Stimulated activated naive CD8-positive, alpha-beta T cell treated with anti-CD3 and anti-CD28 coated beads, Interleukin-15, amount 100 ng/mL, for 72 hours (primary cell): Measurements from ENCODE around the gene XRCC3.

Source experiments
- ATAC-seq: fragments of 150-1000 bp; cut with Tn5 transposase; 2 replicates; pipeline ENCODE4 v1.10.0; 2021; ENCODE audit warnings: mild to moderate bottlenecking, moderate library complexity
- DNase-seq, 2 donors: peaks; one replicate each; pipeline ENCODE4 v3.0.0; 2021 to 2022
- H3K27ac Mint-ChIP-seq, 2 donors: one replicate each; pipeline ENCODE4 v1.8.0; 2022; ENCODE audit warnings: mild to moderate bottlenecking in 2 of 2, mixed read lengths in 2 of 2, moderate library complexity in 2 of 2
- H3K27me3 Mint-ChIP-seq: one replicate; pipeline ENCODE4 v1.8.0; 2022; ENCODE audit warnings: mixed read lengths
- H3K4me1 Mint-ChIP-seq: one replicate; pipeline ENCODE4 v1.8.0; 2022; ENCODE audit warnings: mild to moderate bottlenecking, mixed read lengths
- H3K4me3 Mint-ChIP-seq, 2 donors: one replicate each; pipeline ENCODE4 v1.8.0; 2022; ENCODE audit warnings: mild to moderate bottlenecking in 2 of 2, mixed read lengths in 2 of 2, moderate library complexity in 1 of 2
- H3K9me3 Mint-ChIP-seq, 2 donors: one replicate each; pipeline ENCODE4 v1.8.0; 2022; ENCODE audit warnings: mixed read lengths in 2 of 2

Gene XRCC3

GRCh38 chr14:103721334-103722120, 6.3 kb upstream of the XRCC3 start:
- H3K4me1 Mint-ChIP-seq: peaks cover 39% of the 10 kb centered on the region
- H3K4me3 Mint-ChIP-seq: no peak overlapping the region
- no peaks in the 10 kb centered on the region for H3K9me3 Mint-ChIP-seq
- no peak for ATAC-seq
- H3K27ac Mint-ChIP-seq: peak overlapping the region in 1 of 2 donors; percentile 52
- no peaks in the 10 kb centered on the region for H3K27me3 Mint-ChIP-seq
- no peak for DNase-seq

DNA sequence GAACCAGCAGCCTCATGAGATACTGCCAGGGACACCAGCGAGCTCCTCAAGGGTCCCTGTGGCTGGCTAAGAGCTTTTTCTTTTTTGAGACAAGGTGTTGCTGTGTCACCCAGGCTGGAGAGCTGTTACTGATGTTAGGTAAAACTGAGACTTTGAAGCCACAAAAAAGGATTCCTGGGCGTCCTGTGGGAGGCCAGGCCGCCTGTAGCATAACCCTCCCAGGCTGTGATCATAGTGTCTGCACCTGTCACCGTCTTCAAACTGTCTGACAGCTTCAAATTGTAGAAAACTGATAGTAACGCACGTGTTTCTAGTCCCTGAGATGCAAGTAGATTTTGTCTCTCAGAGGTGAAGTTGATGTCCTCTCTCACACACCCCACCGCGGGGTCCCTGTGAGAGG, 4.5 kb upstream of the XRCC3 start:
- peaks cover 47% of the 10 kb centered on the region for H3K4me1 Mint-ChIP-seq
- no peaks in the 10 kb centered on the region for H3K9me3 Mint-ChIP-seq
- DNase-seq: no peak
- no peak for ATAC-seq
- H3K27ac Mint-ChIP-seq: no peak overlapping the region
- H3K4me3 Mint-ChIP-seq: no peak overlapping the region
- no peaks in the 10 kb centered on the region for H3K27me3 Mint-ChIP-seq

GRCh38 chr14:103718572-103718971, 3.3 kb upstream of the XRCC3 start:
- Mint-ChIP-seq H3K9me3 (no peaks in the 10 kb centered on the region), H3K27me3 (no peaks in the 10 kb centered on the region), H3K4me1 (peaks cover 57% of the 10 kb centered on the region), H3K27ac (peak overlapping the region in 1 of 2 donors; percentile 12), H3K4me3 (peak overlapping the region in 1 of 2 donors; percentile 42)
- no peak for ATAC-seq
- no peak for DNase-seq

DNA sequence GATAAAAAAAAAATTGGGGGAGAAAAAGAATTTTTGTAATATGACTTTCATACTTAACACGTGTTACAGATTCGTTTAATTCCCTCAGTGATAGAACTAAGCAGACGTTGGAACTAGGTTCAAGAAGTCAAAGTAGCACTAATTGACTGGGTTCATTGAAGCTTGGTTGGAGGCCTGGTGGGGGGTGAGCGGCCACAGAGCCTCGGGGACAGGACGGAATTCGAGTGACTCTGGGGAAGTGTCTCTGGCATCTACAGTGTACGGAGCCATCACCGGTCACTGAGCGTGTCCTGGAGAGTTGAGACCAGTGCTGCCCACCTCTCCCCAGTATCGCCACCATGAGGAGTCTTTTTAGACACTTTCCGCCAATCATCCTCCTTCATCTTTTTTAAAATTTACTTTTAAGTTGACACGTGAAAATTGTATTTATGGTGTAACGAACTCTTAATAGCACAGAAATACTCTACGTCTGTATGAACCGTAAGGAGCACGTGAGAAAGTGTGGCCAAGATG, 1.7 kb upstream of the XRCC3 start:
- peak overlapping the region; percentile 73 to 93 for H3K4me3 Mint-ChIP-seq
- H3K9me3 Mint-ChIP-seq: no peaks in the 10 kb centered on the region
- H3K27me3 Mint-ChIP-seq: no peaks in the 10 kb centered on the region
- DNase-seq: no peak
- H3K4me1 Mint-ChIP-seq: peaks cover 73% of the 10 kb centered on the region
- ATAC-seq: no peak
- H3K27ac Mint-ChIP-seq: no peak overlapping the region

DNA sequence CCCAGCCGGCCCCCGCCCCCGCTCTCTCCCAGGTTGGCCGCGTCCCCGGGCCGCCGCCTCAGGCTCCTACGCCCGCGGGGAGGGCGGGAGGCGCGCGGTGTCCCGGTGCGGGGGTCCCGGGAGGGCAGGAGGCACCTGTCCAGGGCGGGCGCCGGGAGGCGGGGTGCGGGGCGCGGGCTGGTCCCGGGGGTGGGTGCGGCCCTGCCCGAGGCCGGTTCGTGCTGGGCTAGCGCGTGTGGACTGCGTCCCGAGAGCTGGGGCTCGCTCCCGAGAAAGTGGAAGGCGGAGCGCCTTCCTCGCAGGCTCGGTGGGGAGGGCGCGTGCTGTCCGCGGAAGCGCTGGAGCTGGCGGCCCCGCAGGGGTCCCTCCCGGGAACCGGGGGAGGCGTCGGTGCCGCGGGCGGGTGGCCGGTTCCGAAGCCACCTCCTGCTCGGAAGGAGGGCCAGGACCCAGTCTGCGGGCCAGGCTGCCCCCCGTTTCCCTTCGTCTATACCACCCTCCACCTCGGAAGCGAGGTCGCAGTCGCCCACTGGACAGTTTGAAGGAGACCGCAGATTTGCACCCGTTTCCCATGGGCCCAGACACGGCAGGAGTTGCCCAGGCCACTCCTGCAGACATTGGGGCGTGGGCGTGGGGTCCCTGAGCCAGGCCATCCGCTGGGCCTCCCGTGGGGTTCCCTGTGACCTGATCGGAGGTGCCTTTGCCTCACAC, 995 bp upstream of the XRCC3 start:
- Mint-ChIP-seq H3K4me1 (peaks cover 80% of the 10 kb centered on the region), H3K27me3 (no peaks in the 10 kb centered on the region), H3K9me3 (no peaks in the 10 kb centered on the region), H3K4me3 (peak overlapping the region; percentile 73 to 93), H3K27ac (no peak overlapping the region)
- ATAC-seq (peak; percentile 15), DNase-seq (no peak)

GRCh38 chr14:103714063-103714724, 1.1 kb downstream of the XRCC3 start:
- H3K4me3 Mint-ChIP-seq: peak overlapping the region; percentile 93 to 100
- H3K27ac Mint-ChIP-seq: peak overlapping the region; percentile 94 to 100
- no peaks in the 10 kb centered on the region for H3K9me3 Mint-ChIP-seq
- no peaks in the 10 kb centered on the region for H3K27me3 Mint-ChIP-seq
- ATAC-seq (no peak), DNase-seq (no peak)
- peaks cover 77% of the 10 kb centered on the region for H3K4me1 Mint-ChIP-seq

- no peak for DNase-seq
These were observed 1.8 kb downstream of the XRCC3 start for GRCh38 chr14:103713304-103714062.

GRCh38 chr14:103712633-103713247, 2.5 kb downstream of the XRCC3 start:
- Mint-ChIP-seq H3K4me1 (peaks cover 64% of the 10 kb centered on the region), H3K27me3 (no peaks in the 10 kb centered on the region), H3K9me3 (no peaks in the 10 kb centered on the region), H3K27ac (peak overlapping the region in 1 of 2 donors; percentile 9), H3K4me3 (no peak overlapping the region)
- ATAC-seq (no peak), DNase-seq (no peak)

More at GRCh38 chr14:103713304-103714062, 1.8 kb downstream of the XRCC3 start:
- Mint-ChIP-seq H3K9me3 (no peaks in the 10 kb centered on the region), H3K4me3 (peak overlapping the region; percentile 93 to 100), H3K27me3 (no peaks in the 10 kb centered on the region), H3K27ac (peak overlapping the region in 1 of 2 donors; percentile 94), H3K4me1 (peaks cover 72% of the 10 kb centered on the region)
- no peak for ATAC-seq

GRCh38 chr14:103711516-103712431, 3.5 kb downstream of the XRCC3 start:
- Mint-ChIP-seq H3K4me1 (peaks cover 56% of the 10 kb centered on the region), H3K9me3 (no peaks in the 10 kb centered on the region), H3K27ac (peak overlapping the region in 1 of 2 donors; percentile 90), H3K4me3 (no peak overlapping the region), H3K27me3 (no peaks in the 10 kb centered on the region)
- DNase-seq (no peak), ATAC-seq (no peak)

- no peaks in the 10 kb centered on the region for H3K9me3 Mint-ChIP-seq
- ATAC-seq (no peak), DNase-seq (no peak)
- H3K4me3 Mint-ChIP-seq: no peak overlapping the region
- peaks cover 52% of the 10 kb centered on the region for H3K4me1 Mint-ChIP-seq
- no peaks in the 10 kb centered on the region for H3K27me3 Mint-ChIP-seq
- H3K27ac Mint-ChIP-seq: no peak overlapping the region
These were observed 4.4 kb downstream of the XRCC3 start for GRCh38 chr14:103710771-103711377.

DNA sequence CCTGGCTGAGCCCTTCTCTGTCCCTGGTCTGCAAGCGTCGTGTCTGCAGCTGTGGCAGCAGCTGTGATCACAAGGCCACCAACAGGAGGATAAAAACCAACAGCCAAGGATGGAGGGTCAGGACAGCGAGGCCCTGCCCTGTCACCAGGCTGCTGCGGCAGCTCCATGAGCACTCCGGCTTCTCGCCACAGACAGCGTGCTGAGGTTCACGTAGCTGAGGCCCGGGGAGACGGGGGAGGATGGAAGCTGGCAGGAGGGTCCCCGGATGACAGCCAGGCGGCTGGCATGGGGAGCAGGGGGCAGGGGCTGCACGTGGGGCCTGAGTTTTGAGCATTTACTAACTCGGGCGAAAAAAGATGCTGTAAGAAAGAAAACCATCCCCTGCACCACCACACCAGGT, 5.4 kb downstream of the XRCC3 start:
- DNase-seq: no peak
- no peaks in the 10 kb centered on the region for H3K9me3 Mint-ChIP-seq

DNA sequence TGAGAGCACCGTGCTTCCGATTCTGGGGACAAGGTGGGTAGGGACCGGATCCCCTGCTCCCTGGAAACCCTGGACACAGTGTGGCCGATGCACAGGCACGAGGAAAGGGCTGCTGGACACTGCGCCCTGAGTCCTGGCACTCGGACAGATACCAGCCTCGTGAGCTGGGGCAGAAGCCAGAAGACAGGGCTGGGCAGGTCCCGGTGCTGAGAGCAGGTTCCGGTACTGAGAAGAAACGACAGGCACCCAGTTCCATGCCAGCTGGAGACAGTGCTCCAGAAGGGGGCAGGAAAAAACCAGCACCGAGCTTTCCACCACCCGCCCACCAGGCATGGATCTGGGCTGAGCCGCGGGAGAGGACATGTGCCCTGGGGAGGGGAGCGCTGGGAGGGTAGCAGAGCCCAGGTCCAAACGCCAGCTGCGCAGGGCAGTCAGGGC, 6.5 kb downstream of the XRCC3 start:
- no peak overlapping the region for H3K4me3 Mint-ChIP-seq

More for the DNA sequence above, 5.4 kb downstream of the XRCC3 start:
- ATAC-seq: no peak
- H3K27me3 Mint-ChIP-seq: no peaks in the 10 kb centered on the region
- H3K4me1 Mint-ChIP-seq: peaks cover 53% of the 10 kb centered on the region
- H3K27ac Mint-ChIP-seq: peak overlapping the region in 1 of 2 donors; percentile 77
- H3K4me3 Mint-ChIP-seq: no peak overlapping the region

More for the DNA sequence above, 6.5 kb downstream of the XRCC3 start:
- H3K9me3 Mint-ChIP-seq: no peaks in the 10 kb centered on the region
- ATAC-seq (no peak), DNase-seq (no peak)
- peaks cover 48% of the 10 kb centered on the region for H3K4me1 Mint-ChIP-seq
- peak overlapping the region in 1 of 2 donors; percentile 85 for H3K27ac Mint-ChIP-seq
- no peaks in the 10 kb centered on the region for H3K27me3 Mint-ChIP-seq
